Karpas-422 (cell line): Measurements from ENCODE around the gene DRD4. TPM values are rescaled to one million over a fixed set of nuclear protein-coding genes. Genes with fewer than 3 reads are reported as not detected.

Source experiments
- DNase-seq: peaks from one replicate; pipeline ENCODE4 v3.0.0-alpha.2; 2015
- H2AFZ ChIP-seq: fragments of 200-600 bp; sonication (generic); 2 replicates; pipeline ENCODE4 v1.6.1; 2014; ENCODE audit warnings: antibody characterized with exemption, low read length, mixed read lengths
- H3K27ac ChIP-seq: fragments of 200-600 bp; sonication (generic); 2 replicates; pipeline ENCODE4 v1.5.1; 2014; ENCODE audit warnings: mild to moderate bottlenecking, low read length, moderate library complexity
- H3K27me3 ChIP-seq: fragments of 200-600 bp; sonication (generic); 2 replicates; pipeline ENCODE4 v1.6.1; 2014; ENCODE audit warnings: low read length, mixed read lengths
- H3K36me3 ChIP-seq: fragments of 200-600 bp; sonication (generic); 2 replicates; pipeline ENCODE4 v1.6.1; 2014; ENCODE audit warnings: low read length, mixed read lengths; ENCODE audit not compliant: insufficient read depth
- H3K4me1 ChIP-seq: fragments of 200-600 bp; sonication (generic); 2 replicates; pipeline ENCODE4 v1.6.1; 2014; ENCODE audit warnings: mild to moderate bottlenecking, low read length, mixed read lengths
- H3K4me2 ChIP-seq: fragments of 200-600 bp; sonication (generic); 2 replicates; pipeline ENCODE4 v1.6.1; 2014; ENCODE audit warnings: low read length, low read depth, mild to moderate bottlenecking; ENCODE audit not compliant: poor library complexity, severe bottlenecking
- H3K4me3 ChIP-seq: fragments of 200-600 bp; sonication (generic); 2 replicates; pipeline ENCODE4 v1.5.1; 2014; ENCODE audit warnings: mild to moderate bottlenecking, antibody characterized with exemption, low read length, mixed read lengths
- H3K79me2 ChIP-seq: fragments of 200-600 bp; sonication (generic); 2 replicates; pipeline ENCODE4 v1.6.1; 2014; ENCODE audit warnings: mild to moderate bottlenecking, low read length, mixed read lengths
- H3K9ac ChIP-seq: fragments of 200-600 bp; sonication (generic); 2 replicates; pipeline ENCODE4 v1.6.0; 2014; ENCODE audit warnings: low read length
- H3K9me2 ChIP-seq: fragments of 200-600 bp; sonication (generic), shearing (Covaris generic); replicated peaks from 2 replicates; pipeline ENCODE4 v1.6.0; 2014; ENCODE audit warnings: mild to moderate bottlenecking, low read length, moderate library complexity; ENCODE audit not compliant: insufficient read depth
- H3K9me3 ChIP-seq: fragments of 300-700, 200-600 bp; sonication (generic); 2 replicates; pipeline ENCODE4 v1.6.1; 2014; ENCODE audit warnings: low read length, mixed read lengths
- H4K20me1 ChIP-seq: fragments of 200-600 bp; sonication (generic); 2 replicates; pipeline ENCODE4 v1.6.1; 2014; ENCODE audit warnings: mild to moderate bottlenecking, antibody characterized with exemption, low read length, low read depth; ENCODE audit not compliant: insufficient read depth
- total RNA-seq: library from RNA; depleted of rRNA; stranded (reverse); fragments of >200 nt; shearing (Covaris generic); gene quantifications from 2 replicates; pipeline ENCODE4 v1.2.3, GENCODE V29; 2014; ENCODE audit warnings: low replicate concordance

Gene DRD4
- total RNA-seq, 1 experiment from 2014 or later, result not detected

- H3K4me2 ChIP-seq, result peak overlapping the region; percentile 56
- peaks cover 23% of the 10 kb centered on the region for H3K4me1 ChIP-seq
- no peaks in the 10 kb centered on the region for H3K9me3 ChIP-seq
- H2AFZ ChIP-seq, result no peak overlapping the region
- peaks cover 69% of the 10 kb centered on the region for H4K20me1 ChIP-seq
- peaks cover 22% of the 10 kb centered on the region for H3K36me3 ChIP-seq
- H3K27ac ChIP-seq, result peak overlapping the region; percentile 25; the same call in 1 of the 2 replicates
- H3K27me3 ChIP-seq, result no peaks in the 10 kb centered on the region
- no peak for DNase-seq
- no peaks in the 10 kb centered on the region for H3K9me2 ChIP-seq
- no peaks in the 10 kb centered on the region for H3K79me2 ChIP-seq
- no peak overlapping the region for H3K9ac ChIP-seq
- peak overlapping the region; percentile 33; the same call in 1 of the 2 replicates for H3K4me3 ChIP-seq
These were observed 23.2 kb downstream of the DRD4 start for GRCh38 chr11:660281-660680.

GRCh38 chr11:660681-661444 lies 23.8 kb downstream of the DRD4 start:
- peaks cover 66% of the 10 kb centered on the region for H4K20me1 ChIP-seq
- H3K9me2 ChIP-seq, result no peaks in the 10 kb centered on the region
- no peaks in the 10 kb centered on the region for H3K79me2 ChIP-seq
- H3K4me2 ChIP-seq, result peak overlapping the region; percentile 56
- H3K27ac ChIP-seq, result peak overlapping the region; percentile 25; the same call in 1 of the 2 replicates
- no peaks in the 10 kb centered on the region for H3K27me3 ChIP-seq
- no peaks in the 10 kb centered on the region for H3K9me3 ChIP-seq
- H3K36me3 ChIP-seq, result peaks cover 27% of the 10 kb centered on the region
- peak overlapping the region; percentile 33; the same call in 1 of the 2 replicates for H3K4me3 ChIP-seq
- DNase-seq, result no peak
- no peak overlapping the region for H3K9ac ChIP-seq
- peaks cover 23% of the 10 kb centered on the region for H3K4me1 ChIP-seq
- H2AFZ ChIP-seq, result no peak overlapping the region

DNA sequence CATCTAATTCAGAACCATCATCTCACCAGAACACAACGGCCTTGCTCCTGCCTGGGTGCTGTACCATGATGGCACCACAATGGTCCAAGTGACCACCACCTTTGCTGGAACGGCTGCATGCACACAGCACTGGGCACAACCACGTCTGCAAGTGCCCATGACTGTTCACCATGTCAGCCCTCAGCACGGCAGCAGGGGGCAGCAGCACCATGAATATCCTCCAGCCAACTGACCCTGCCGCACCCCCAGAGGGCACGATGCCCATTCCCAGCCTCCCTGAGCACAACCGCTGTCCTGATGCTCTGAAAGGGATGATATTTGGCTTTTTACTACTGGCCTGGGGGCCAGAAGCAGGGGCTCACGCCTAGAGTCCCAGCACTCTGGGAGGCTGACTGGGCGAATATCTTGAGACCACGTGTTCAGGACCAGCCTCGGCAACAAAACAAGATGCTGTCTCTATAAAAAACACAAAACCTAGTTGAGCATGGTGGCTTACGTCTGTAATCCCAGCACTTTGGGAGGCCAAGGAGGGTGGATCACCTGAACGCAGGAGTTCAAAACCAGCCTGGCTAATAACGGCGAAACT lies 25.7 kb downstream of the DRD4 start:
- Histone ChIP-seq H3K36me3 (peaks cover 29% of the 10 kb centered on the region), H2AFZ (no peak overlapping the region), H3K4me3 (no peak overlapping the region), H3K9me3 (no peaks in the 10 kb centered on the region), H4K20me1 (peaks cover 52% of the 10 kb centered on the region), H3K9ac (no peak overlapping the region), H3K4me1 (peaks cover 23% of the 10 kb centered on the region), H3K27me3 (no peaks in the 10 kb centered on the region), H3K27ac (no peak overlapping the region), H3K9me2 (no peaks in the 10 kb centered on the region), H3K79me2 (no peaks in the 10 kb centered on the region), H3K4me2 (no peak overlapping the region)
- DNase-seq, result peak; percentile 78

GRCh38 chr11:665062-665703 lies 28.1 kb downstream of the DRD4 start:
- H3K36me3 ChIP-seq, result peaks cover 22% of the 10 kb centered on the region
- peaks cover 32% of the 10 kb centered on the region for H4K20me1 ChIP-seq
- H3K4me2 ChIP-seq, result no peak overlapping the region
- no peak overlapping the region for H3K9ac ChIP-seq
- no peaks in the 10 kb centered on the region for H3K9me3 ChIP-seq
- peaks cover 13% of the 10 kb centered on the region for H3K4me1 ChIP-seq
- H3K9me2 ChIP-seq, result no peaks in the 10 kb centered on the region
- H3K27me3 ChIP-seq, result no peaks in the 10 kb centered on the region
- H3K27ac ChIP-seq, result no peak overlapping the region
- H3K79me2 ChIP-seq, result no peaks in the 10 kb centered on the region
- H3K4me3 ChIP-seq, result no peak overlapping the region
- no peak for DNase-seq
- H2AFZ ChIP-seq, result no peak overlapping the region

- H3K4me3 ChIP-seq, result no peak overlapping the region
- no peaks in the 10 kb centered on the region for H3K9me2 ChIP-seq
- DNase-seq, result no peak
- H3K27me3 ChIP-seq, result no peaks in the 10 kb centered on the region
- peaks cover 22% of the 10 kb centered on the region for H3K36me3 ChIP-seq
- H3K9ac ChIP-seq, result no peak overlapping the region
- H3K79me2 ChIP-seq, result no peaks in the 10 kb centered on the region
- H3K4me2 ChIP-seq, result no peak overlapping the region
- peaks cover 26% of the 10 kb centered on the region for H4K20me1 ChIP-seq
- no peak overlapping the region for H3K27ac ChIP-seq
- peaks cover 7% of the 10 kb centered on the region for H3K4me1 ChIP-seq
- H2AFZ ChIP-seq, result no peak overlapping the region
- H3K9me3 ChIP-seq, result no peaks in the 10 kb centered on the region
These were observed 28.7 kb downstream of the DRD4 start for GRCh38 chr11:665704-666281.

DNA sequence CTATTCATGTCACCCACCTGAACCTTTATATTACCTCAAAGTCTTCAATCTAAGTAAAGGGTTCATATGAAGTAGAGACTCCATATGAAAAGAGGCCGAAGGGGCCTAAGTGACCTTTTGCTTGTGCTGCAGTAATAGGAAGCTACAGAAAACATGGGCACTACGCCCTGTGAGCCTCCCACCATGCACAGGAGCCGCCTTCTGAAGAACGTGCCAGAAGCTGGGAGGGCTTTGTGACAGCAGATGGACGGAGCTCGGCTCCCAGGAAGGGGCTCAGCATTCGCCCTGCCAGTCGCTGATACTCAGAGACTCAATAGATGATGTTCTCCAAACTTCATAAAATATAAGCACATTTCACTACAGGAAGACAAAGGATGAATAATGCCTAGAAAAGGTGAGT lies 36.8 kb downstream of the DRD4 start:
- H3K36me3 ChIP-seq, result peaks cover 17% of the 10 kb centered on the region
- H3K9me3 ChIP-seq, result no peaks in the 10 kb centered on the region
- no peak overlapping the region for H3K27ac ChIP-seq
- no peaks in the 10 kb centered on the region for H4K20me1 ChIP-seq
- H3K4me2 ChIP-seq, result no peak overlapping the region
- H2AFZ ChIP-seq, result no peak overlapping the region
- H3K79me2 ChIP-seq, result no peaks in the 10 kb centered on the region
- no peak for DNase-seq
- H3K9ac ChIP-seq, result no peak overlapping the region
- H3K4me1 ChIP-seq, result no peaks in the 10 kb centered on the region
- H3K9me2 ChIP-seq, result no peaks in the 10 kb centered on the region
- H3K27me3 ChIP-seq, result no peaks in the 10 kb centered on the region
- no peak overlapping the region for H3K4me3 ChIP-seq

- Histone ChIP-seq H3K9me2 (no peaks in the 10 kb centered on the region), H4K20me1 (no peaks in the 10 kb centered on the region), H2AFZ (no peak overlapping the region), H3K4me1 (no peaks in the 10 kb centered on the region), H3K9me3 (no peaks in the 10 kb centered on the region), H3K27me3 (no peaks in the 10 kb centered on the region), H3K36me3 (peaks cover 17% of the 10 kb centered on the region), H3K4me2 (no peak overlapping the region), H3K9ac (no peak overlapping the region), H3K79me2 (no peaks in the 10 kb centered on the region), H3K4me3 (no peak overlapping the region), H3K27ac (no peak overlapping the region)
- no peak for DNase-seq
These were observed 37.3 kb downstream of the DRD4 start for GRCh38 chr11:674406-674805.

DNA sequence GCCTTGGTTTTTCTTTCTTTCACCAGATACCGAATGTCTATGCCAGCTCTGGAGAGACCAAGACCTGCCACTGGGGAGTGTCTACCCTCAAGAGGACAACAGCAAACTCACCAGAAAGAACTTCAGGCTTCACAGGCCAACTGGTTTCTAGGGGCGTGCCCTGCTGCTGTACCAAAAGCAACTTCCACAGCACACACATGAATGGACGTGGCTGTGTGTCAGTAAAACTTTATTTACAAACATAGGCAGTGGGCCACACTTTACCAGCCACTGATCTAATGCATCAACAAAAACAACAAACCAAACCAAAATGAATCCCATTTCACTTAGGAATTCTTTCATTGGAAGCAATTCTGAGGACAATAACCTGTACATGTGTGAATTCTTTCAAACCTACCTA lies 41.2 kb downstream of the DRD4 start:
- no peak overlapping the region for H3K9ac ChIP-seq
- no peaks in the 10 kb centered on the region for H3K9me2 ChIP-seq
- H3K79me2 ChIP-seq, result no peaks in the 10 kb centered on the region
- H3K27ac ChIP-seq, result no peak overlapping the region
- no peaks in the 10 kb centered on the region for H3K9me3 ChIP-seq
- no peaks in the 10 kb centered on the region for H3K4me1 ChIP-seq
- peaks cover 15% of the 10 kb centered on the region for H3K36me3 ChIP-seq
- no peaks in the 10 kb centered on the region for H4K20me1 ChIP-seq
- no peak overlapping the region for H3K4me3 ChIP-seq
- DNase-seq, result no peak
- no peaks in the 10 kb centered on the region for H3K27me3 ChIP-seq
- no peak overlapping the region for H3K4me2 ChIP-seq
- H2AFZ ChIP-seq, result no peak overlapping the region
